H1 (cell line): ENCODE results near the gene C16orf95. TPM values are rescaled to one million over a fixed set of nuclear protein-coding genes. Genes with fewer than 3 reads are reported as not detected.

Experiments
- ASH2L ChIP-seq: fragments of 200-600, 300-600 bp; sonication (generic); IDR thresholded peaks from one replicate; pipeline ENCODE4 v1.7.1; 2017; ENCODE audit warnings: low read length
- SP4 ChIP-seq: IDR thresholded peaks from 2 replicates; pipeline ENCODE4 v1.6.1; 2012; ENCODE audit warnings: low read length, inconsistent platforms
- YY1 ChIP-seq: IDR thresholded peaks from 2 replicates; pipeline ENCODE4 v1.6.1; 2011; ENCODE audit warnings: low read depth, mild to moderate bottlenecking, low read length
- polyA plus RNA-seq, 7 experiments: library from polyadenylated mRNA; depleted of rRNA in 3 of 7; stranded (reverse) in 5 of 7; unstranded in 2 of 7; fragments of >200 nt in 5 of 7; fragments of 200-250 nt in 2 of 7; gene quantifications; 1 replicate in 5 of 7; 2 replicates in 1 of 7; 4 replicates in 1 of 7; pipeline versions ENCODE4 v1.2.1 to v1.2.3, GENCODE V29; 2011 to 2013; ENCODE audit warnings: missing spikeins in 2 of 7, mixed read lengths in 2 of 7
- total RNA-seq: library from RNA; stranded (reverse); fragmentation: NEBNext Ultra II Directional; extraction: Animal tissue kit (Norgen Biotek cat#: 25700); gene quantifications from 2 replicates; pipeline ENCODE4 v1.2.1, GENCODE V29; 2021

C16orf95 gene
- total and polyA plus RNA-seq, 2 of the 8 experiments (the other 6 are each of a cell fraction or from before 2014, with no cell fraction given), result 5.0 to 5.4 TPM

DNA sequence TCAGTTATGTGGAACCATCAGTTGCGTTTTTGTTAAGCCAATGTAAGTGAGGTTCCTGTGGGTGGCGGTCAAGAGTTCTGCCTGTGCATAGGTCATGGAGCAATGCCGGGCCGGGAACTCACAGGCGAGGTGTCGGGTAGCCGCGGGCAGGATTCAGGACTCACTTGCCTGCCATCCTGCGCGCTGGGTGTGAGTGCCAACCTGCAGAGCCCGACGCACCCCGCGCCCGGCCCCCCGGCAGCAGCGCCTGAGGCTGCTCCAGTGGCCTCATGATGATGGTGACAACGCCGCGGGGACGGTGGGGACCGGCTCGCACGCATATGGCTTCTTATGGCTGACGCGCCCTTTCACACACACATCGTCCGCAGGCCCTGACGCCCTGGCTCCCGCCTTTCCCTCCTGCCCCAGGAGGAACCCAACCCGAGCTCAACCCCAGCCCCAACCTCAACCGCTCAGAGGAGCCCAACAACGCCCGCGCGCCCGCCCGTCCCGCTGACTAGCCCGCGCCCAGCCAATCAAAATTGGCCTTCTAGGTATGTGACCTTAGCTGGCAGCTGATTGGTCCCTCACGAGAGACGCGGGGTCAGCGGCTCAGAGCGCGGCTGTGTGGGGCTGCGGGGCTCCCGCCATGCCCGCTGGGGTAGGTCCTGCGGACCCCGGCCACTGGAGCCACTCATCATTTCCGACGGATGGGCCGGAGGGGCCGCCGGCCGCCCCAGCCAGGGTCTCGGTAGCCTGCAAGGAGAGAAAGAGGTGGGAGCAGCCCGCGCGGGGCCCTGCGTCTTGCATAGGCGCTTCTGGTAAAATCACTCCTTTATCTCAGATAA lies at the start of gene C16orf95 (continued):
- TF ChIP-seq YY1 (peak; percentile 59; the same call in 1 of the 2 replicates), SP4 (peak; percentile 67; the same call in 1 of the 2 replicates), ASH2L (peak; percentile 84)
